ENCODE measurements around the gene PYCR2.
"Not testable (repeated sequence)": the region's sequence is repeated elsewhere in the genome, so short reads cannot be mapped to it uniquely, and the experiment has no call there.

The PYCR2 gene

DNA sequence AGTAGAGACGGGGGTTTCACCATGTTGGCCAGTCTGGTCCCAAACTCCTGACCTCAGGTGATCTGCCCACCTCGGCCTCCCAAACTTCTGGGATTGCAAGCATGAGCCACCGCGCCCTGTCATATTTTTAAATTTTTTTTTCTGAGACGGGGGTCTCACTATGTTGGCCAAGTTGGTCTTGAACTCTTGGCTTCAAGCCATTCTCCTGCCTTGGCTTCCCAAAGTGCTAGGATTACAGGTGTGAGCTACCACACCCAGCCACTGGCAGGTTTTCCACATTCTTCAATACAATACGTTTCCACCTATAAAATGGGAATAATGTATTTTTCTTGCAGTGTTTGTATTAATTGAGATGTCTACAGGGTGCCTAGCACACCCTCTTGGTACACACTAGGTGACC is 31.7 kb downstream of the PYCR2 start:
- DNase-seq (ENCODE audit: insufficient read length, low spot score), result no peak
- FAIRE-seq, result no peak
- TF ChIP-seq, protein P1, sequence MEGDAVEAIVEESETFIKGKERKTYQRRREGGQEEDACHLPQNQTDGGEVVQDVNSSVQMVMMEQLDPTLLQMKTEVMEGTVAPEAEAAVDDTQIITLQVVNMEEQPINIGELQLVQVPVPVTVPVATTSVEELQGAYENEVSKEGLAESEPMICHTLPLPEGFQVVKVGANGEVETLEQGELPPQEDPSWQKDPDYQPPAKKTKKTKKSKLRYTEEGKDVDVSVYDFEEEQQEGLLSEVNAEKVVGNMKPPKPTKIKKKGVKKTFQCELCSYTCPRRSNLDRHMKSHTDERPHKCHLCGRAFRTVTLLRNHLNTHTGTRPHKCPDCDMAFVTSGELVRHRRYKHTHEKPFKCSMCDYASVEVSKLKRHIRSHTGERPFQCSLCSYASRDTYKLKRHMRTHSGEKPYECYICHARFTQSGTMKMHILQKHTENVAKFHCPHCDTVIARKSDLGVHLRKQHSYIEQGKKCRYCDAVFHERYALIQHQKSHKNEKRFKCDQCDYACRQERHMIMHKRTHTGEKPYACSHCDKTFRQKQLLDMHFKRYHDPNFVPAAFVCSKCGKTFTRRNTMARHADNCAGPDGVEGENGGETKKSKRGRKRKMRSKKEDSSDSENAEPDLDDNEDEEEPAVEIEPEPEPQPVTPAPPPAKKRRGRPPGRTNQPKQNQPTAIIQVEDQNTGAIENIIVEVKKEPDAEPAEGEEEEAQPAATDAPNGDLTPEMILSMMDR (IDR thresholded peaks at IDR 0.05; ENCODE audit: insufficient read depth, missing control alignments), result no peak

DNA sequence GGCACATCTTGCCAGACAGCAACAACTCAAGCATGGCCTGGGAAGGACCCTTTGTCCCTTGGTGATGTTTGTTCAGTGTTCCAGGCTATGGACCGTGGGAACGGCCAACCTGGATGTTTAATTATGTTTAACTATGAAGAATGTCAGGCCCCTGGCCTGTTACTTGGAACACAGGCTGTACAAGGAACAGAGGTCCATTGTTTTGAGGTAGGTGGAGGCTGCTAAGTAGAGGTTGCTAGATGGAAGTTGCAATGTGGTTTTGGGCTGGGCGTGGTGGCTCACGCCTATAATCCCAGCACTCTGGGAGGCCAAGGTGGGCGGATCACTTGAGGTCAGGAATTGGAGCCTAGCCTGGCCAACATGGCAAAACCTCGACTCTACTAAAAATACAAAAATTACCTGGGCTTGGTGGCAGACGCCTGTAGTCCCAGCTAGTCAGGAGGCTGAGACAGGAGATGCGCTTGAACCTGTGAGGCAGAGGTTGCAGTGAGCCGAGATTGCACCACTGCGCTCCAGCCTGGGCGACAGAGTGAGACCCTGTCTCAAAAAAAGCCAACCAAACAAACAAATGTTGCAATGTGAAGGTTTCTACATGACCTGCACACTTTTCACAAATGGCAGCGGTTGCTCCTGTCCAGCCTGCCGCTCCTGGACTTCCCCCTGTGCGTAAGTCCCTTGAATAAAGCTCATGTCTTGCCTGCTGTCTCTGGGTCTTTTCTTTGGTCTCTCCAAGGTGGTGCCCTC is 32.6 kb downstream of the PYCR2 start:
- TF ChIP-seq, protein P1 (IDR thresholded peaks at IDR 0.05; ENCODE audit: insufficient read depth, missing control alignments), result no peak
- no peak for DNase-seq (ENCODE audit: insufficient read length, low spot score)
- FAIRE-seq, result no peak

DNA sequence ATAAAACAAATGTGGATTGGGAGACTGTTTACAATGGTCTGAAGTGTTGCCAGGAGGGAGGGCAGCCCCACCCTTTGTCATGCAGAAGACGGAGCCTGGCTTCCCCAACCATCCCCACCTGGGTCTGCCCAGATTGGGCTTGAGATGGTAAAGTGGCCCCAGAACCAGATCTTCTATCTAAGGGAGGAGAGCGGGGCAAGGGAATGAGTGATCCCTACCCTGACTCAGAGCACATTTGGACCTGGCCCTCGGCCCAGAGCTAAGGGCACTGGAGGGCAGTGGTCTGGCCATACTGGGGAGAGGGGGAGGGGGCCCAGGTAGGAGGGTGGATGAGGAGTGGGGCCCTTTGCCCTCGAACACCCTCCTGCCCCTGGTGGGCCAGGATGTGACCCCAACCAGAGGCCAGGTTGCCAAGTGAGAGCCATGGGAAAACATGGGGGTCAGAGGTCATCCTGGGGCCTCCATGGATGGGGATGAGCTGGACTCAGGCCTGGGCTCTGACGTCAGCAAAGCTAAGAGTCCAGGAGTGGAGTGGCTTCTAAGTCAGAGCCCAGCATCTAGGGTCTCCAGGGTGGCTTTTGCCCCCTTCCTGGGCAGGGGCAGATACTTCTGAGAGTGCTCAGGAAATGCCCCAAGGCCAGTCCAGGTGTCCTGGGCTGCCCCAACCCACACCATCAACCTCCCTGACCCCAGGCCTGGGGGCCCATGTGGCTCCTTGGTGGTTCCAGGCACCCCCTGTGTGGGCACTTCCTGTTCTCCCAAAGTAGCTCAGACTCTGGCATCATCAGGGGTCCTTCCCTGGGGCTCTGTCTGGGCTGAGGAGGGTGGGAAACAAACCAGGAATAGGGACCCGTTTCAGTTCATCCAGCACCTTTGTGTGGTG is 33.5 kb downstream of the PYCR2 start:
- TF ChIP-seq, protein P1 (IDR thresholded peaks at IDR 0.05; ENCODE audit: insufficient read depth, missing control alignments), result no peak
- DNase-seq (ENCODE audit: insufficient read length, low spot score) (no peak), FAIRE-seq (no peak)

DNA sequence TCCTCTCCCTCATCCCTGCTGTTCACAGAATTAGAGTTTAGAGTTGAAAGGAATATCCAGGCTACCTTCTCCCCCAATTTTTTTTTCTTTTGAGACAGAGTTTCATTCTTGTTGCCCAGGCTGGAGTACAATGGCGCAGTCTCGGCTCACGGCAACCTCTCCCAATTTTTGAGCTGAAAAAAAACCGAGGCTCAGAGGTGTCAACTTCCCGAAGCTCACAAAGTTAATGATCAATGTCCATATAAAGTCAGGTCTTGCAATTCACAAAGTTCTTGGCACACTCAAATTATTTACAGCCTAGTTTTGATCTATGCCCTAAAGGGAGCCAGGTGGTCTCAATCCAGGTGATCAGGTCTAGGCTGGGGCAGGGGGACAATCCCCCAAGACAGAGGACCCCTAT is 34.3 kb downstream of the PYCR2 start:
- TF ChIP-seq, protein P1 (IDR thresholded peaks at IDR 0.05; ENCODE audit: insufficient read depth, missing control alignments), result no peak
- DNase-seq (ENCODE audit: insufficient read length, low spot score) (no peak), FAIRE-seq (no peak)

DNA sequence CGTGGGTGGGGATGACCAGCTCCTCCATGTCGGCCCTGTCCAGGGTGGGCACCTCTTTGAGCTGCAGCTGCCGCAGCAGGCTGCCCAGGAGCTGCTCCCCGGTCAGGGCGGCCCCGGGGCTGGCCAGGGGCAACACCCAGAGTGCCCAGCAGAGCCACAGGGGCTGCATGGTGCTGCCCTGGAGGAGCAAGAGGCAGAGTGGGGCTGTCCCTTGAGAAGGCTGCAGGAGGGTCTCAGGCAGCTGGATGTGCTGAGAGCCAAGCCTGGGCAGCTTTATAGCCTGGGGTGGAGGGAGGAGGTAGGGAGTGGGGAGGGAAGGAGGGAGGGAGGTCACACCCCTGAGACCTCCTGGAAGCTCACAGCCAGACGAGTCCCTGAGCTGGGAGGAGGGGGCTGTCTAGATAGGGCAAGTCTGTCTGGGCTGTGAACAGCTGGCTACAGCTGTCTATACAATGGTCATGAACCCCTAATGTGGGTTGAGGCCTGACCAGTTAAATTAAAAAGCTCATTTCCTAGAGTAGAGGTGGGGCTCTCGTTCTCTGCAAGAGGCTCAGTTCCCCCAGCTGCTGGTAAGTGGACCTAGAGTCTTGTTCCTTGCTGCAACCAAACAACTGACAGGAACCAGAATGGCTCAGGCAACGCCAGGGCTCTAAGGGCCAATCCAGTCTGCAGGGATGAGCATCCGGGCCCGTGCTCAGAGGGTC is 35.0 kb downstream of the PYCR2 start, which contains the start of gene LEFTY1:
LEFTY1 (minus strand) TSS at position 249 of the 704 bp plus-strand sequence; CDS start at position 169, 80 bp downstream.
- DNase-seq (ENCODE audit: insufficient read length, low spot score) (no peak), FAIRE-seq (no peak)
- TF ChIP-seq, protein P1 (IDR thresholded peaks at IDR 0.05; ENCODE audit: insufficient read depth, missing control alignments), result no peak

DNA sequence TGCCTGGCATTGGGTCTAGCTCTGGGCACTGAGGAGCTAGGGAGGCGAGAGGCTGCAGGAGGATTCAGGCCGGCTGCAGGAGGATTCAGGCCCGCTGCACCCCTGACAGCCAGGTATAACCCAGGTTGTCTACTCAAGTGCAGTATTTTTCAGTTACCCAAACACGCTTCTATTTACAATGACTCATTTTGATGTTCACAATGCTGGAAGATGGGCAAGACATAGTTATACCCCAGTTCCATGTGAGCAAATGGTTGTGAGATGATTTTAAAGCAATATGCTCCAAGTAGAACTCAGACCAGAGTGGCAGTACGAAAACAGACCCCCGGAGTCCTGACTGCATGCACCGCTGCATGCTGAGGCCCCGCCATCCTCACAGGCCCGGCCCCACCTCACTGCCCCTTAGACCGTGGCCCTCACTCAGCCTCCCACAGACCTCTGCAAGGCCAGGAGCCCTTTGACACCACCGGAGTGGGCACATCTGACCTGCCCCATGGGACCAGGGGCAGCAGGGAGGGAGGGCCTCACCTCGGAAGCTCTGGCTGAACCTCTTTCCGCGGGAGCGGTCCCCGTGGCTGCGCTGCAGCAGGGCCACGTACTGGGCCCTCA is 35.7 kb downstream of the PYCR2 start:
- TF ChIP-seq, protein P1 (IDR thresholded peaks at IDR 0.05; ENCODE audit: insufficient read depth, missing control alignments), result no peak
- no peak for DNase-seq (ENCODE audit: insufficient read length, low spot score)
- FAIRE-seq, result no peak

DNA sequence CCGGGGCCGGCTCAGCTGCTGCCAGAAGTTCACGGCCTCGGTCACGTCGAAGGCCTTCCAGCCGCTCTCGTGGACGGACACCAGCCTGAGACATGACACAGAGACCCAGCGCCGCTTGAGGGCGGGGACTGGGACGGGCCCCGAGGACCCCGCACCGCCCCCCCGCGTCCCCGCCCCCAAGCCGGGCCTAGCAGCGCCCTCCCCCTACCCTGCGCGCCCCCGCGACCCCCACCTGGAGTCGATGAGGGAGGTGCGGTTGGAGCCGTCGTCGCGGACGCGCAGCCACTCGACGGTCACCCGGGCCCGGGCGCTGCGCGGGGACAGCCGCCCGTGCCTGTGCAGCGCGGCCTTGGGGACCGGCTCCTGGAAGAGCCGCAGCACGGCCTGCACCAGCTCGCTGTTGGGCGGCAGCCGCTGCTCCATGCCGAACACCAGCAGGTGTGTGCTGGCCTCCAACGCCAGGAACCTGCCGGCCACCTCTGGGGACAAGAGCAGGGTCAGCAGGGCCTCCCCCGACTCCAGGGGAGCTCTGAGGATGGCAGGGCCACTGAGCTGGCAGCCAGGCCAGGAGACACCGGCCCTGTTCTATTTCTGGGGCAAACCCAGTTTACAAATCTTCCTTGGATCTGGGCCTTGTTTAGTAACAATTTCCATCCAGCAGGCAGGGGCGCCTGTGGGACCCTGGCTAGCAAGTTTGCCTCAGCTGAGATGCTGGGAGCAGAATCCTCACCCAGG is 36.3 kb downstream of the PYCR2 start:
- DNase-seq (ENCODE audit: insufficient read length, low spot score); FAIRE-seq: not testable (repeated sequence)
